Panc1 (cell line): ENCODE data around the gene RBM7. TPM values are rescaled to one million over a fixed set of nuclear protein-coding genes. Genes with fewer than 3 reads are reported as not detected.

Source experiments
- ATAC-seq: fragments of 200-7000 bp; cut with Tn5 transposase; 2 replicates; pipeline ENCODE4 v1.9.1; 2020; ENCODE audit warnings: mild to moderate bottlenecking, moderate library complexity
- BruUV-seq: library from RNA; stranded (reverse); fragments of 400-500 nt; replicated peaks from 2 replicates; lab custom pipeline; 2021; lab: Mats Ljungman, UMichigan
- CTCF ChIA-PET: fragments of 300-600 bp; sonication (Branson Sonifier 250); formaldehyde crosslinking; loops from one replicate; lab custom pipeline; 2022; ENCODE audit warnings: antibody characterized with exemption; lab: Charles Lee
- POLR2A ChIA-PET: fragments of 300-600 bp; sonication (Branson Sonifier 250); formaldehyde crosslinking; loops from one replicate; lab custom pipeline; 2022; ENCODE audit warnings: antibody characterized with exemption; lab: Charles Lee
- DNase-seq: peaks from one replicate; pipeline ENCODE4 v3.0.0-alpha.2; 2010; ENCODE audit warnings: low read depth, low spot score
- H3K27ac ChIP-seq: 2 replicates; pipeline ENCODE4 v1.5.1; 2011; ENCODE audit warnings: mild to moderate bottlenecking, low read length, inconsistent platforms
- H3K27me3 ChIP-seq: fragments of 200-500 bp; sonication (Bioruptor generic); 2 replicates; pipeline ENCODE4 v1.6.0; 2014; ENCODE audit warnings: low read length, inconsistent platforms; ENCODE audit not compliant: control insufficient read depth, insufficient read depth
- H3K36me3 ChIP-seq: fragments of 200-500 bp; sonication (Bioruptor generic); 2 replicates; pipeline ENCODE4 v1.5.1; 2014; ENCODE audit warnings: inconsistent platforms, mild to moderate bottlenecking, low read length, moderate library complexity; ENCODE audit not compliant: control insufficient read depth, insufficient read depth
- H3K4me1 ChIP-seq: 2 replicates; pipeline ENCODE4 v1.5.1; 2011; ENCODE audit warnings: inconsistent platforms, mild to moderate bottlenecking, low read length, moderate library complexity; ENCODE audit not compliant: control insufficient read depth, insufficient read depth
- H3K4me3 ChIP-seq, 2 experiments: 2 replicates each; pipeline ENCODE4 v1.5.1; 2011 to 2012; ENCODE audit warnings: low read depth in 2 of 2, low read length in 2 of 2, mild to moderate bottlenecking in 2 of 2, inconsistent platforms in 1 of 2, moderate library complexity in 1 of 2
- H3K9me3 ChIP-seq: fragments of 200-500 bp; sonication (Bioruptor generic); 2 replicates; pipeline ENCODE4 v1.5.1; 2014; ENCODE audit warnings: low read depth, mild to moderate bottlenecking, inconsistent platforms, low read length, moderate library complexity; ENCODE audit not compliant: control insufficient read depth, insufficient read depth
- POLR2AphosphoS5 ChIP-seq: IDR thresholded peaks from 2 replicates; pipeline ENCODE4 v1.6.1; 2012; ENCODE audit warnings: mild to moderate bottlenecking, low read depth, low read length, moderate library complexity
- REST ChIP-seq, 2 experiments: IDR thresholded peaks; 2 replicates each; pipeline ENCODE4 v1.6.1; 2011 to 2012; ENCODE audit warnings: low read depth in 2 of 2, control low read depth in 1 of 2, low read length in 1 of 2, mild to moderate bottlenecking in 1 of 2, moderate library complexity in 1 of 2; ENCODE audit not compliant: insufficient read depth in 1 of 2
- SIN3A ChIP-seq: IDR thresholded peaks from 2 replicates; pipeline ENCODE4 v1.6.1; 2012; ENCODE audit warnings: low read depth, mild to moderate bottlenecking, low read length, moderate library complexity, borderline replicate concordance; ENCODE audit not compliant: insufficient read depth
- TCF7L2 ChIP-seq: IDR thresholded peaks from 2 replicates; pipeline ENCODE4 v1.6.1; 2011; ENCODE audit warnings: mild to moderate bottlenecking, low read depth, low read length, inconsistent platforms
- in situ Hi-C: cut with HindIII; loops from 2 replicates; pipeline ENCODE4 v1.10.0; 2016; ENCODE audit warnings: low sequenced_read_pairs, low pct_unique_long_range_greater_than_20kb
- intact Hi-C: fragments of 100-400 bp; cut with micrococcal nuclease; formaldehyde crosslinking; loops from one replicate; pipeline ENCODE4 v1.10.0; 2022; ENCODE audit not compliant: unreplicated experiment
- total RNA-seq: library from RNA; stranded (reverse); gene quantifications from one replicate; pipeline ENCODE4 v1.2.1, GENCODE V29; 2021; ENCODE audit not compliant: unreplicated experiment
- TF ChIP-seq, protein P1 (sequence below): fragments of 450-650 bp; IDR thresholded peaks from 2 replicates; pipeline ENCODE4 v1.5.1; 2017; ENCODE audit warnings: mild to moderate bottlenecking

The RBM7 gene
- total RNA-seq, 1 experiment from 2014 or later = 35.2 TPM

- BruUV-seq = no TSS peak
- in situ Hi-C loops (no loop called here), intact Hi-C loops (no loop called here)
- DNase-seq (no peak), ATAC-seq (no peak)
- Histone ChIP-seq H3K27me3 (peaks cover 3% of the 10 kb centered on the region; the same call in 1 of the 2 replicates), H3K4me1 (peaks cover 17% of the 10 kb centered on the region; the same call in 1 of the 2 replicates), H3K4me3 (no peak overlapping the region), H3K27ac (no peak overlapping the region), H3K36me3 (peaks cover 2% of the 10 kb centered on the region; the same call in 1 of the 2 replicates), H3K9me3 (no peaks in the 10 kb centered on the region)
- CTCF ChIA-PET = no interaction called here
- TF ChIP-seq, protein P1, sequence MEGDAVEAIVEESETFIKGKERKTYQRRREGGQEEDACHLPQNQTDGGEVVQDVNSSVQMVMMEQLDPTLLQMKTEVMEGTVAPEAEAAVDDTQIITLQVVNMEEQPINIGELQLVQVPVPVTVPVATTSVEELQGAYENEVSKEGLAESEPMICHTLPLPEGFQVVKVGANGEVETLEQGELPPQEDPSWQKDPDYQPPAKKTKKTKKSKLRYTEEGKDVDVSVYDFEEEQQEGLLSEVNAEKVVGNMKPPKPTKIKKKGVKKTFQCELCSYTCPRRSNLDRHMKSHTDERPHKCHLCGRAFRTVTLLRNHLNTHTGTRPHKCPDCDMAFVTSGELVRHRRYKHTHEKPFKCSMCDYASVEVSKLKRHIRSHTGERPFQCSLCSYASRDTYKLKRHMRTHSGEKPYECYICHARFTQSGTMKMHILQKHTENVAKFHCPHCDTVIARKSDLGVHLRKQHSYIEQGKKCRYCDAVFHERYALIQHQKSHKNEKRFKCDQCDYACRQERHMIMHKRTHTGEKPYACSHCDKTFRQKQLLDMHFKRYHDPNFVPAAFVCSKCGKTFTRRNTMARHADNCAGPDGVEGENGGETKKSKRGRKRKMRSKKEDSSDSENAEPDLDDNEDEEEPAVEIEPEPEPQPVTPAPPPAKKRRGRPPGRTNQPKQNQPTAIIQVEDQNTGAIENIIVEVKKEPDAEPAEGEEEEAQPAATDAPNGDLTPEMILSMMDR = no peak
- peak; percentile 31; the same call in 1 of the 2 replicates for TF ChIP-seq POLR2AphosphoS5
- POLR2A ChIA-PET = no interaction called here
Observed at GRCh38 chr11:114397349-114397982, 3.0 kb upstream of the RBM7 start.

DNA sequence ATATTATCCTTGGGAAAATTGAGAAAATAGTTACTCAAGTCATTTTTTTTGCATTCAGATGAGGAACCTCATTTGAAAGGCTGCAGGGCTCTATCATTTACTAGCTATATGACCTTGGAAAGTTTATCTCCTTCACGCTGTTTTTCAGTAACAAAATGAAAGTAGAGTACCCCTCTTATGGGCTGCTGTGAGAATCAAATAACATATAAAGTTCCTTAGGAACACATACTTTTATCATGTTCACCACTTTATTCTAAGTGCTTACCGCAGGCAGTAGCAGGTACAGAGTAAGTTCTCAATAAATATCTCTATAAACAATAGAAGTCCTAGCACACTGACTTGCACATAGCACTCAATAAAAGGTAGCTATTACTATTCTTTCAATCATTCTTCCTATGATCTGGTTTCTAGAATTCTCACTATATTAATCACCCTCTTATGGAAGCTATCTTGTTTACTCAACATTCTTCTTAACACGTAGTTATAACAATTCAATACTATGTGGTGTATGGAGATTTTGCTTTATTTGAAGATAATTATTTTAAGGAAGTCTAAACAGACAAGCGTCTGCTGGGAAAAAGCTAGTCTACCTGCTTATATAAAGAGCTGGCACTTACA lies 2.1 kb upstream of the RBM7 start:
- DNase-seq = no peak
- H3K27ac ChIP-seq = no peak overlapping the region
- H3K9me3 ChIP-seq = no peaks in the 10 kb centered on the region
- peaks cover 2% of the 10 kb centered on the region; the same call in 1 of the 2 replicates for H3K27me3 ChIP-seq
- ChIA-PET POLR2A (no interaction called here), CTCF (no interaction called here)
- peaks cover 10% of the 10 kb centered on the region for H3K36me3 ChIP-seq
- no TSS peak for BruUV-seq
- TF ChIP-seq REST (IDR thresholded peaks at IDR 0.05; ENCODE audit: insufficient read depth in 1 of 2, low read depth in 2 of 2, low read length in 1 of 2) (no peak), POLR2AphosphoS5 (no peak), SIN3A (no peak), TCF7L2 (no peak)
- TF ChIP-seq, protein P1 = no peak
- no peak overlapping the region for H3K4me3 ChIP-seq
- ATAC-seq = no peak
- H3K4me1 ChIP-seq = peaks cover 17% of the 10 kb centered on the region; the same call in 1 of the 2 replicates
- in situ Hi-C loops (no loop called here), intact Hi-C loops (no loop called here)
